HG03039 (cell line): Measurements from ENCODE around the gene AGO4.
A peak's percentile ranks its signal among the peaks of the same experiment; 100 is the strongest.
"Not testable (repeated sequence)": the region's sequence is repeated elsewhere in the genome, so short reads cannot be mapped to it uniquely, and the experiment has no call there.

Source experiments
- ATAC-seq: cut with Tn5 transposase; IDR thresholded peaks from one replicate; pipeline ENCODE4 v1.9.1; 2021; ENCODE audit warnings: mild to moderate bottlenecking, moderate library complexity; ENCODE audit not compliant: unreplicated experiment

Gene AGO4

GRCh38 chr1:35807614-35808449 is at the start of gene AGO4:
TSS of gene AGO4 (plus strand) at chr1:35808016. CDS start at chr1:35808417, 401 bp downstream.
- no peak for ATAC-seq

- ATAC-seq, result no peak
Observed at GRCh38 chr1:35762141-35762540, 45.7 kb upstream of the AGO4 start.

- no peak for ATAC-seq
Observed at GRCh38 chr1:35763201-35763600, 44.6 kb upstream of the AGO4 start.

GRCh38 chr1:35764283-35764682 is 43.5 kb upstream of the AGO4 start:
- ATAC-seq, result no peak

GRCh38 chr1:35768350-35769187 is 39.2 kb upstream of the AGO4 start:
- ATAC-seq, result no peak

GRCh38 chr1:35769188-35769758 is 38.5 kb upstream of the AGO4 start:
- ATAC-seq, result peak; percentile 65

- ATAC-seq, result no peak
Observed at GRCh38 chr1:35773711-35774110, 34.1 kb upstream of the AGO4 start.

- ATAC-seq, result not testable (repeated sequence)
Observed at GRCh38 chr1:35776172-35776571, 31.6 kb upstream of the AGO4 start.

- ATAC-seq, result no peak
Observed at GRCh38 chr1:35777109-35777508, 30.7 kb upstream of the AGO4 start.

- no peak for ATAC-seq
Observed at GRCh38 chr1:35783055-35783583, 24.7 kb upstream of the AGO4 start.

GRCh38 chr1:35784364-35784763 is 23.5 kb upstream of the AGO4 start:
- ATAC-seq, result not testable (repeated sequence)

GRCh38 chr1:35788139-35788538 is 19.7 kb upstream of the AGO4 start:
- ATAC-seq, result no peak

GRCh38 chr1:35790670-35791069 is 17.1 kb upstream of the AGO4 start:
- ATAC-seq, result no peak

GRCh38 chr1:35795295-35795694 is 12.5 kb upstream of the AGO4 start:
- no peak for ATAC-seq

- ATAC-seq, result no peak
Observed at GRCh38 chr1:35797380-35797779, 10.4 kb upstream of the AGO4 start.

- not testable (repeated sequence) for ATAC-seq
Observed at GRCh38 chr1:35798019-35798418, 9.8 kb upstream of the AGO4 start.

- ATAC-seq, result not testable (repeated sequence)
Observed at GRCh38 chr1:35800167-35800887, 7.5 kb upstream of the AGO4 start.

GRCh38 chr1:35808450-35809113 is 766 bp downstream of the AGO4 start:
- ATAC-seq, result no peak

- ATAC-seq, result no peak
Observed at GRCh38 chr1:35809114-35810095, 1.6 kb downstream of the AGO4 start.
